Measurements from ENCODE around the gene CAMTA1. TPM values are rescaled to one million over a fixed set of nuclear protein-coding genes. Genes with fewer than 3 reads are reported as not detected.

CAMTA1 gene
- polyA plus RNA-seq, 1 of the 3 experiments (the other 2 are of a cell fraction), result 63.1 TPM

- POLR2A ChIA-PET, result no interaction called here
- Histone ChIP-seq H3K79me2 (ENCODE audit: insufficient read depth) (peaks cover 35% of the 10 kb centered on the region; the same call in 1 of the 2 replicates), H3K4me3 (ENCODE audit: low read depth in 2 of 2, low read length in 1 of 2) (no peak overlapping the region), H2AFZ (ENCODE audit: low read depth) (no peak overlapping the region), H4K20me1 (ENCODE audit: insufficient read depth) (no peaks in the 10 kb centered on the region), H3K9me2 (no peaks in the 10 kb centered on the region), H3K36me3 (replicated peaks in 1 of 2; ENCODE audit: control insufficient read depth in 1 of 2, insufficient read depth in 2 of 2, low read length in 1 of 2) (peaks cover 9 to 22% of the 10 kb centered on the region in 2 experiments), H3F3A (replicated peaks; ENCODE audit: insufficient read depth) (no peaks in the 10 kb centered on the region), H3K4me2 (no peak overlapping the region), H3K4me1 (ENCODE audit: control insufficient read depth in 1 of 2, insufficient read depth in 2 of 2, low read depth in 1 of 2, low read length in 1 of 2) (no peaks in the 10 kb centered on the region), H3K9ac (no peak overlapping the region), H3K9me3 (no peaks in the 10 kb centered on the region), H3K27me3 (ENCODE audit: insufficient read depth) (no peaks in the 10 kb centered on the region), H3K27ac (ENCODE audit: low read depth in 2 of 2, low read length in 1 of 2) (no peak overlapping the region)
- CTCF ChIA-PET, result interaction anchor here (0.8 to 1.4 kb wide), 3 partner anchors 9 to 45 kb away, joined by 3 read pairs; no protein-coding TSS in a partner anchor
- WGBS (ENCODE audit: low lambda C conversion rate), result 96% methylated on average over 3 of the region's 3 CpGs
- TF ChIP-seq, protein P1, sequence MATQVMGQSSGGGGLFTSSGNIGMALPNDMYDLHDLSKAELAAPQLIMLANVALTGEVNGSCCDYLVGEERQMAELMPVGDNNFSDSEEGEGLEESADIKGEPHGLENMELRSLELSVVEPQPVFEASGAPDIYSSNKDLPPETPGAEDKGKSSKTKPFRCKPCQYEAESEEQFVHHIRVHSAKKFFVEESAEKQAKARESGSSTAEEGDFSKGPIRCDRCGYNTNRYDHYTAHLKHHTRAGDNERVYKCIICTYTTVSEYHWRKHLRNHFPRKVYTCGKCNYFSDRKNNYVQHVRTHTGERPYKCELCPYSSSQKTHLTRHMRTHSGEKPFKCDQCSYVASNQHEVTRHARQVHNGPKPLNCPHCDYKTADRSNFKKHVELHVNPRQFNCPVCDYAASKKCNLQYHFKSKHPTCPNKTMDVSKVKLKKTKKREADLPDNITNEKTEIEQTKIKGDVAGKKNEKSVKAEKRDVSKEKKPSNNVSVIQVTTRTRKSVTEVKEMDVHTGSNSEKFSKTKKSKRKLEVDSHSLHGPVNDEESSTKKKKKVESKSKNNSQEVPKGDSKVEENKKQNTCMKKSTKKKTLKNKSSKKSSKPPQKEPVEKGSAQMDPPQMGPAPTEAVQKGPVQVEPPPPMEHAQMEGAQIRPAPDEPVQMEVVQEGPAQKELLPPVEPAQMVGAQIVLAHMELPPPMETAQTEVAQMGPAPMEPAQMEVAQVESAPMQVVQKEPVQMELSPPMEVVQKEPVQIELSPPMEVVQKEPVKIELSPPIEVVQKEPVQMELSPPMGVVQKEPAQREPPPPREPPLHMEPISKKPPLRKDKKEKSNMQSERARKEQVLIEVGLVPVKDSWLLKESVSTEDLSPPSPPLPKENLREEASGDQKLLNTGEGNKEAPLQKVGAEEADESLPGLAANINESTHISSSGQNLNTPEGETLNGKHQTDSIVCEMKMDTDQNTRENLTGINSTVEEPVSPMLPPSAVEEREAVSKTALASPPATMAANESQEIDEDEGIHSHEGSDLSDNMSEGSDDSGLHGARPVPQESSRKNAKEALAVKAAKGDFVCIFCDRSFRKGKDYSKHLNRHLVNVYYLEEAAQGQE (IDR thresholded peaks at IDR 0.05; ENCODE audit: low read depth, low read length), result no peak
- TF ChIP-seq MXI1 (IDR thresholded peaks at IDR 0.05; ENCODE audit: low read depth, low read length) (no peak), RAD21 (IDR thresholded peaks at IDR 0.05; ENCODE audit: low read length) (no peak), JUND (IDR thresholded peaks at IDR 0.05) (no peak), GATA2 (CRISPR knock-in tag; IDR thresholded peaks at IDR 0.05) (no peak), TEAD4 (IDR thresholded peaks at IDR 0.05; ENCODE audit: borderline replicate concordance, insufficient read depth) (no peak), EP300 (IDR thresholded peaks at IDR 0.05; ENCODE audit: borderline replicate concordance in 1 of 2, low read depth in 1 of 2, low read length in 1 of 2) (no peak), GABPA (IDR thresholded peaks at IDR 0.05; ENCODE audit: low read depth) (no peak), FOXM1 (IDR thresholded peaks at IDR 0.05; ENCODE audit: low read depth) (no peak), MAX (IDR thresholded peaks at IDR 0.05; ENCODE audit: low read depth) (no peak), RCOR1 (IDR thresholded peaks at IDR 0.05; ENCODE audit: low read length) (no peak), SIN3A (IDR thresholded peaks at IDR 0.05; ENCODE audit: borderline replicate concordance, low read depth, low read length) (no peak), TCF12 (IDR thresholded peaks at IDR 0.05) (no peak), RFX5 (IDR thresholded peaks at IDR 0.05; ENCODE audit: low read length) (no peak), MEF2A (IDR thresholded peaks at IDR 0.05; ENCODE audit: borderline replicate concordance, low read depth) (no peak), FOXJ3 (CRISPR knock-in tag; IDR thresholded peaks at IDR 0.05) (no peak)
- no peak for DNase-seq
Observed at GRCh38 chr1:6848816-6849215, 63.6 kb downstream of the CAMTA1 start.

GRCh38 chr1:6850537-6850936, 65.3 kb downstream of the CAMTA1 start:
- POLR2A ChIA-PET, result no interaction called here
- no peak overlapping the region for H3K27ac ChIP-seq (ENCODE audit: low read depth in 2 of 2, low read length in 1 of 2)
- H3K4me1 ChIP-seq (ENCODE audit: control insufficient read depth in 1 of 2, insufficient read depth in 2 of 2, low read depth in 1 of 2, low read length in 1 of 2), result no peaks in the 10 kb centered on the region
- H3K4me2 ChIP-seq, result no peak overlapping the region
- TF ChIP-seq SMC3 (IDR thresholded peaks at IDR 0.05; ENCODE audit: low read depth, low read length) (no peak), ELF1 (IDR thresholded peaks at IDR 0.05) (no peak), TAF1 (IDR thresholded peaks at IDR 0.05; ENCODE audit: borderline replicate concordance, low read depth, low read length) (no peak), USF2 (IDR thresholded peaks at IDR 0.05; ENCODE audit: borderline replicate concordance, low read depth, low read length) (no peak)
- H3K36me3 ChIP-seq (replicated peaks in 1 of 2; ENCODE audit: control insufficient read depth in 1 of 2, insufficient read depth in 2 of 2, low read length in 1 of 2), result peaks cover 17 to 26% of the 10 kb centered on the region in 2 experiments
- 92% methylated on average over 4 of the region's 4 CpGs for WGBS (ENCODE audit: low lambda C conversion rate)
- CTCF ChIA-PET, result interaction anchor here (0.7 to 0.8 kb wide), 2 partner anchors 13 to 39 kb away, joined by 3 read pairs; no protein-coding TSS in a partner anchor
- H3K9ac ChIP-seq, result no peak overlapping the region
- H3K9me2 ChIP-seq, result no peaks in the 10 kb centered on the region
- DNase-seq, result no peak
- H3K9me3 ChIP-seq, result no peaks in the 10 kb centered on the region
- no peak overlapping the region for H2AFZ ChIP-seq (ENCODE audit: low read depth)
- no peaks in the 10 kb centered on the region for H4K20me1 ChIP-seq (ENCODE audit: insufficient read depth)
- H3K27me3 ChIP-seq (ENCODE audit: insufficient read depth), result no peaks in the 10 kb centered on the region
- no peaks in the 10 kb centered on the region for H3F3A ChIP-seq (replicated peaks; ENCODE audit: insufficient read depth)
- H3K4me3 ChIP-seq (ENCODE audit: low read depth in 2 of 2, low read length in 1 of 2), result no peak overlapping the region
- peaks cover 29% of the 10 kb centered on the region; the same call in 1 of the 2 replicates for H3K79me2 ChIP-seq (ENCODE audit: insufficient read depth)
